Osteocyte (in vitro differentiated cells): Measurements from ENCODE around the gene RLBP1. TPM values are rescaled to one million over a fixed set of nuclear protein-coding genes. Genes with fewer than 3 reads are reported as not detected.

Experiments
- DNase-seq: peaks from one replicate; pipeline ENCODE4 v3.0.0; 2021; ENCODE audit warnings: mixed read lengths; ENCODE audit not compliant: unreplicated experiment; ENCODE audit errors: extremely low spot score
- H3K27ac Mint-ChIP-seq: one replicate; pipeline ENCODE4 v1.8.0; 2021; ENCODE audit warnings: mild to moderate bottlenecking, mixed read lengths; ENCODE audit not compliant: unreplicated experiment
- H3K27me3 Mint-ChIP-seq: one replicate; pipeline ENCODE4 v1.8.0; 2021; ENCODE audit warnings: mixed read lengths; ENCODE audit not compliant: unreplicated experiment
- H3K36me3 Mint-ChIP-seq: one replicate; pipeline ENCODE4 v1.8.0; 2021; ENCODE audit warnings: mixed read lengths; ENCODE audit not compliant: unreplicated experiment
- H3K4me1 Mint-ChIP-seq: one replicate; pipeline ENCODE4 v1.8.0; 2021; ENCODE audit warnings: mixed read lengths; ENCODE audit not compliant: unreplicated experiment
- H3K4me3 Mint-ChIP-seq: one replicate; pipeline ENCODE4 v1.8.0; 2021; ENCODE audit warnings: mild to moderate bottlenecking, moderate library complexity, mixed read lengths; ENCODE audit not compliant: unreplicated experiment
- H3K9me3 Mint-ChIP-seq: one replicate; pipeline ENCODE4 v1.8.0; 2021; ENCODE audit warnings: mixed read lengths; ENCODE audit not compliant: unreplicated experiment
- CTCF ChIP-seq: fragments of 200-600 bp; sonication (generic); IDR thresholded peaks from 2 replicates; pipeline ENCODE4 v1.5.0; 2021; ENCODE audit warnings: antibody characterized with exemption, mild to moderate bottlenecking, moderate library complexity
- total RNA-seq: library from RNA; stranded (reverse); gene quantifications from 2 replicates; pipeline ENCODE4 v1.2.1, GENCODE V29; 2021

Gene RLBP1
- total RNA-seq, 1 donor from 2014 or later: not detected

DNA sequence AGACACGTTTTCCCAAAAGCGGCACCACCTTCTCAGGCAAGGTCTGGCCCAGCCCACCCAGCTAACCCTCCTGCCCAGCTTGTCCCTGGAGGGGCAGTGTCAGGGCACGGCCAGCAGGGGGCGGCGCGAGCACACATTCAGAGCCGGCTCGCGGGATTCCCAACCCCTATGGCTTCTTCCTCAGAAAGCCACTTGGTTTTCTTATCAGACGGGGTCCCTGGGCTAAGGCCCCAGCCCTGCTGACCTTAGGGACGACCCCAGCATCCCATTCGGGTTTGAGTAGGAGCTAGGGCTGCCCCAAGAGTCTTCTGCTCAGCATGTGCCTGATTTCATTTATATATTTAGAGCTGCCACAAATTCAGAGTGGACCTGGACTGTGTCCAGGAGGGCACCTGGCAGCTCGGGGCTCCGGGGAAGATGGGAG is 14.5 kb downstream of the RLBP1 start:
- Mint-ChIP-seq H3K27ac (no peak overlapping the region), H3K9me3 (no peaks in the 10 kb centered on the region), H3K4me1 (peaks cover 5% of the 10 kb centered on the region), H3K36me3 (peaks cover 2% of the 10 kb centered on the region), H3K4me3 (no peak overlapping the region), H3K27me3 (no peaks in the 10 kb centered on the region)
- DNase-seq: peak; percentile 92
- TF ChIP-seq CTCF: peak; percentile 98

GRCh38 chr15:89205991-89206585 is 15.3 kb downstream of the RLBP1 start:
- no peaks in the 10 kb centered on the region for H3K9me3 Mint-ChIP-seq
- H3K27me3 Mint-ChIP-seq: no peaks in the 10 kb centered on the region
- H3K27ac Mint-ChIP-seq: no peak overlapping the region
- peaks cover 5% of the 10 kb centered on the region for H3K4me1 Mint-ChIP-seq
- DNase-seq: no peak
- TF ChIP-seq CTCF: no peak
- no peak overlapping the region for H3K4me3 Mint-ChIP-seq
- H3K36me3 Mint-ChIP-seq: peaks cover 7% of the 10 kb centered on the region

DNA sequence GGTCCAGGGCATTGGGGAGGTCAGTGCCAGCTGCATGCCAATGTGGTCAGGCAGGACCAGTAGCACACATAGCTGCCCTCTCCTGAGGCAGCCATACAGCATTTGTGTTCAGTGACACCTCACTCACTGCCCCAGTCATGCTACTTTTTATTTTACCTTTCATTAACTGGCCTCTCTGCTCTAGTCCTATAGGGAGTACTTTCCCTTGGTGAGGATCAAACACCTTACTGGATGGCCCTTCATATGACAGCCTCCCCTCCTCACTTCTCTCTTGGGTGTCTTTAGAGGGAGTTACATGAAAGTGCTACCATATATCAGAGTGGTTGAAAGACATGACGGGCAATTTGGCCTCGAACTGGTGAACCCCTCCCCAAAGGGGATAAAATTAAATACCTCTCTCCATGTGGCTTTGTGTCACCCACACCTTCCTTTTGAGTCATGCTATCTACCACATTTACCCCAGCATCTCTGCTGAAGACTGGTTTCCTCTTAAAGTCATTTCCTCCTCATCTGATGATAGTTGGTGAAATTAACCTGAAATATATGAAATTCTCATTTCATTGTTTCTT is 17.6 kb downstream of the RLBP1 start:
- no peaks in the 10 kb centered on the region for H3K27me3 Mint-ChIP-seq
- no peak overlapping the region for H3K4me3 Mint-ChIP-seq
- TF ChIP-seq CTCF: no peak
- H3K36me3 Mint-ChIP-seq: peaks cover 10% of the 10 kb centered on the region
- H3K4me1 Mint-ChIP-seq: peaks cover 5% of the 10 kb centered on the region
- no peaks in the 10 kb centered on the region for H3K9me3 Mint-ChIP-seq
- no peak for DNase-seq
- H3K27ac Mint-ChIP-seq: no peak overlapping the region

- no peak for DNase-seq
- H3K4me1 Mint-ChIP-seq: peaks cover 4% of the 10 kb centered on the region
- no peaks in the 10 kb centered on the region for H3K27me3 Mint-ChIP-seq
- TF ChIP-seq CTCF: no peak
- no peak overlapping the region for H3K27ac Mint-ChIP-seq
- no peak overlapping the region for H3K4me3 Mint-ChIP-seq
- H3K9me3 Mint-ChIP-seq: no peaks in the 10 kb centered on the region
- peaks cover 17% of the 10 kb centered on the region for H3K36me3 Mint-ChIP-seq
Measured at GRCh38 chr15:89201465-89202005, 19.8 kb downstream of the RLBP1 start.

DNA sequence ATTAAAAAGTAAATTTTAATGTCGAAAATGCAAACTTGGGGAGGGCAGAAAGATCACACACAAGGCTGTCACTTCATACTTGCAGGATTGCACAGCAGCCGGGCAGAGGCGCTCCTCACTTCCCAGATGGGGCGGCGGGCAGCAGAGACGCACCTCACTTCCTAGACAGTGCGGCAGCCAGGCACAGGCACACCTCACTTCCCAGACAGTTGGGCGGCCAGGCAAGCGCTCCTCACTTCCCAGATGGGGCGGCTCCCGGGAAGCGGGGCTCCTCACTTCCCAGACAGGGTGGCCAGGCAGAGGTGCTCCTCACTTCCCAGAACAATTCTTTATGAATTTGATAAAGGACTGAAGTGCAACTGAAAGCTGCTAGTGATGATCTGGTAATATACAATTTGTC is 21.2 kb downstream of the RLBP1 start:
- Mint-ChIP-seq H3K27ac (no peak overlapping the region), H3K36me3 (peaks cover 28% of the 10 kb centered on the region), H3K4me1 (peaks cover 4% of the 10 kb centered on the region), H3K27me3 (no peaks in the 10 kb centered on the region), H3K4me3 (no peak overlapping the region), H3K9me3 (no peaks in the 10 kb centered on the region)
- no peak for TF ChIP-seq CTCF
- no peak for DNase-seq
